ENCODE results near the gene SLC39A5.

DNA sequence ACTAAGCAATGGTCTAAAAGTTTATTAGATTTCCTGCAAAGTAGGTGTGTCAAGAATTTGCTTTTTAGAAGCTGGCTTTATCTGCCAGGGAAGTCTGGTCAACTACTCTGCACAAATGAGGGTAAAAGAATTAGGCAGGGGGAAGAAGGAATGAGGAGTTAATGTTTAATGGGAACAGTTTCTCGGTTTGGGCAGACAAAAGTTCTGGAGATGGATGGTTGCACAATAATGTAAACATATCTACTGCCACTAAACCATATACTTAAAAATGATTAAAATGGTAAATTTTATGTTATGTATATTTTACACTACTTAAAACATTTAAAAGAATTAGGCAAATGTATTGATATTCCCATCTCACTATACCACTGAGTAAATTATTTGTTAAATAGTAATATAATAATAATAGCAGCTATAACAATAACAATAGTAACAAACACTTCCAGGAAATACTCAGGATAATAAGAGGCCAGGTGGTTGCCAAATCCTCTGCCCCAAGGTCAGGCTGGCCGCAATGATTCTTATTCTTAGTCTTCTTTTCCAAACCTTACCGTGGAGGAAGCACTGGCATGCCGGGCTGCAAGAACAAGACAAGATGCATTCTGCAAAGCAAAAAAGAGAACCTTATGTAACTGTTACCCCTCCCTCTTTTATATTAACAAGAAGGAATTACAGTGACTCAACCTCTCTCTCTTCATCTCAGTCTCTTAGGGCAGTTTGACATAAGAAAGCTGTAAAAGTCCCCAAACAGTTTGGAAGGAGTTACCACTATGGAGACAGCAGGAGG lies 56.4 kb downstream of the SLC39A5 start:
- TF ChIP-seq, protein P1, sequence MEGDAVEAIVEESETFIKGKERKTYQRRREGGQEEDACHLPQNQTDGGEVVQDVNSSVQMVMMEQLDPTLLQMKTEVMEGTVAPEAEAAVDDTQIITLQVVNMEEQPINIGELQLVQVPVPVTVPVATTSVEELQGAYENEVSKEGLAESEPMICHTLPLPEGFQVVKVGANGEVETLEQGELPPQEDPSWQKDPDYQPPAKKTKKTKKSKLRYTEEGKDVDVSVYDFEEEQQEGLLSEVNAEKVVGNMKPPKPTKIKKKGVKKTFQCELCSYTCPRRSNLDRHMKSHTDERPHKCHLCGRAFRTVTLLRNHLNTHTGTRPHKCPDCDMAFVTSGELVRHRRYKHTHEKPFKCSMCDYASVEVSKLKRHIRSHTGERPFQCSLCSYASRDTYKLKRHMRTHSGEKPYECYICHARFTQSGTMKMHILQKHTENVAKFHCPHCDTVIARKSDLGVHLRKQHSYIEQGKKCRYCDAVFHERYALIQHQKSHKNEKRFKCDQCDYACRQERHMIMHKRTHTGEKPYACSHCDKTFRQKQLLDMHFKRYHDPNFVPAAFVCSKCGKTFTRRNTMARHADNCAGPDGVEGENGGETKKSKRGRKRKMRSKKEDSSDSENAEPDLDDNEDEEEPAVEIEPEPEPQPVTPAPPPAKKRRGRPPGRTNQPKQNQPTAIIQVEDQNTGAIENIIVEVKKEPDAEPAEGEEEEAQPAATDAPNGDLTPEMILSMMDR (IDR thresholded peaks at IDR 0.05) = no peak
- no peak for TF ChIP-seq POLR2A (IDR thresholded peaks at IDR 0.05)
